Activated CD4-positive, alpha-beta T cell treated with anti-CD3 and anti-CD28 coated beads for 36 hours (primary cell): Measurements from ENCODE around the gene ISM1. TPM values are rescaled to one million over a fixed set of nuclear protein-coding genes. Genes with fewer than 3 reads are reported as not detected.
"Not testable (repeated sequence)": the region's sequence is repeated elsewhere in the genome, so short reads cannot be mapped to it uniquely, and the experiment has no call there.

Experiments used
- ATAC-seq: fragments of 200-7000 bp; cut with Tn5 transposase; one replicate; pipeline ENCODE4 v1.10.0; 2021; ENCODE audit warnings: mild to moderate bottlenecking, moderate library complexity
- CTCF ChIA-PET: fragments of 350-600 bp; sonication (Branson Sonifier 250); formaldehyde crosslinking; loops from one replicate; lab custom pipeline; 2021; ENCODE audit warnings: antibody characterized with exemption; lab: Charles Lee
- POLR2A ChIA-PET: fragments of 350-600 bp; sonication (Branson Sonifier 250); formaldehyde crosslinking; loops from one replicate; lab custom pipeline; 2021; ENCODE audit warnings: antibody characterized with exemption, inconsistent platforms; lab: Charles Lee
- DNase-seq: peaks from one replicate; pipeline ENCODE4 v3.0.0-alpha.2; 2020
- H3K27ac Mint-ChIP-seq: one replicate; pipeline ENCODE4 v1.8.0; 2021; ENCODE audit warnings: mixed read lengths
- H3K27me3 Mint-ChIP-seq: one replicate; pipeline ENCODE4 v1.8.0; 2021; ENCODE audit warnings: mixed read lengths
- H3K36me3 Mint-ChIP-seq: one replicate; pipeline ENCODE4 v1.8.0; 2021; ENCODE audit warnings: low read depth, mixed read lengths
- H3K4me1 Mint-ChIP-seq: one replicate; pipeline ENCODE4 v1.8.0; 2021; ENCODE audit warnings: mixed read lengths
- H3K4me3 Mint-ChIP-seq: one replicate; pipeline ENCODE4 v1.8.0; 2021; ENCODE audit warnings: mild to moderate bottlenecking, moderate library complexity, mixed read lengths
- H3K9me3 Mint-ChIP-seq: one replicate; pipeline ENCODE4 v1.8.0; 2021; ENCODE audit warnings: low read depth, mixed read lengths
- intact Hi-C, 2 experiments: fragments of 100-400 bp; cut with DNase I in 1 of 2; cut with micrococcal nuclease in 1 of 2; formaldehyde crosslinking; loops; one replicate each; pipeline versions ENCODE4 v1.14.2 to v1.15.1; 2022 to 2024; cut with DNase I, micrococcal nuclease
- total RNA-seq, 2 experiments: library from RNA; stranded (reverse); gene quantifications; one replicate each; pipeline ENCODE4 v1.2.3, GENCODE V29; 2021

The ISM1 gene
- total RNA-seq, 2 experiments from 2014 or later: 0.48 to 0.51 TPM

- DNase-seq (no peak), ATAC-seq (no peak)
- peaks cover 2% of the 10 kb centered on the region for H3K36me3 Mint-ChIP-seq
- CTCF ChIA-PET: interaction anchor here (1.4 kb wide), 1 partner anchor 39 kb away, joined by 4 read pairs; no protein-coding TSS in a partner anchor
- peaks cover 9% of the 10 kb centered on the region for H3K9me3 Mint-ChIP-seq
- POLR2A ChIA-PET: interaction anchor here (0.6 kb wide), 1 partner anchor 20 kb away, joined by 5 read pairs; no protein-coding TSS in a partner anchor
- peak overlapping the region; percentile 74 for H3K4me3 Mint-ChIP-seq
- intact Hi-C loops: loop anchor here (5.0 to 10.0 kb wide), 4 partner anchors 40 to 1328 kb away; partner anchors contain the start of genes ESF1 (in 1 of the 2) and SPTLC3 (in 1 of the 2)
- H3K4me1 Mint-ChIP-seq: peaks cover 17% of the 10 kb centered on the region
- peaks cover 33% of the 10 kb centered on the region for H3K27me3 Mint-ChIP-seq
- H3K27ac Mint-ChIP-seq: no peak overlapping the region
Measured at GRCh38 chr20:13222319-13222716, 1.2 kb downstream of the ISM1 start.

- Mint-ChIP-seq H3K27me3 (peaks cover 18% of the 10 kb centered on the region), H3K4me1 (peaks cover 24% of the 10 kb centered on the region), H3K4me3 (no peak overlapping the region), H3K36me3 (peaks cover 2% of the 10 kb centered on the region), H3K27ac (no peak overlapping the region), H3K9me3 (peaks cover 9% of the 10 kb centered on the region)
- intact Hi-C loops: loop anchor here (5.0 to 10.0 kb wide), 4 partner anchors 38 to 1329 kb away; partner anchors contain the start of genes ESF1 (in 1 of the 2) and SPTLC3 (in 1 of the 2)
- ATAC-seq (no peak), DNase-seq (no peak)
- POLR2A ChIA-PET: no interaction called here
- CTCF ChIA-PET: no interaction called here
Measured at GRCh38 chr20:13223736-13224520, 2.9 kb downstream of the ISM1 start.

- intact Hi-C loops: loop anchor here in 1 of 2 experiments (10.0 kb wide), 1 partner anchor 1332 kb away; no protein-coding TSS in a partner anchor
- DNase-seq: no peak
- CTCF ChIA-PET: interaction anchor here (0.8 kb wide), 1 partner anchor 18 kb away, joined by 3 read pairs; no protein-coding TSS in a partner anchor
- H3K9me3 Mint-ChIP-seq: peaks cover 9% of the 10 kb centered on the region
- peaks cover 6% of the 10 kb centered on the region for H3K27me3 Mint-ChIP-seq
- H3K27ac Mint-ChIP-seq: no peak overlapping the region
- peaks cover 37% of the 10 kb centered on the region for H3K4me1 Mint-ChIP-seq
- POLR2A ChIA-PET: no interaction called here
- no peak for ATAC-seq
- H3K4me3 Mint-ChIP-seq: no peak overlapping the region
- peaks cover 2% of the 10 kb centered on the region for H3K36me3 Mint-ChIP-seq
Measured at GRCh38 chr20:13226367-13226766, 5.3 kb downstream of the ISM1 start.

GRCh38 chr20:13228771-13229170, 7.7 kb downstream of the ISM1 start:
- ATAC-seq: no peak
- CTCF ChIA-PET: interaction anchor here (0.7 to 2.6 kb wide), 2 partner anchors 20 to 23 kb away, joined by 3 to 11 read pairs; no protein-coding TSS in a partner anchor

GRCh38 chr20:13229538-13229937, 8.5 kb downstream of the ISM1 start:
- DNase-seq: no peak
- no peaks in the 10 kb centered on the region for H3K27me3 Mint-ChIP-seq
- intact Hi-C loops: loop anchor here (1.0 to 10.0 kb wide), 2 partner anchors 8 to 1335 kb away; partner anchors contain the start of gene ISM1 (in 2 of the 2)
- peak; percentile 68 for ATAC-seq
- peaks cover 2% of the 10 kb centered on the region for H3K36me3 Mint-ChIP-seq
- peaks cover 41% of the 10 kb centered on the region for H3K4me1 Mint-ChIP-seq
- ChIA-PET CTCF (interaction anchor here (2.6 kb wide), 1 partner anchor 19 kb away, joined by 11 read pairs; no protein-coding TSS in a partner anchor), POLR2A (interaction anchor here (0.9 kb wide), 1 partner anchor 18 kb away, joined by 6 read pairs; no protein-coding TSS in a partner anchor)
- H3K9me3 Mint-ChIP-seq: peaks cover 11% of the 10 kb centered on the region
- H3K27ac Mint-ChIP-seq: peak overlapping the region; percentile 73
- H3K4me3 Mint-ChIP-seq: no peak overlapping the region

More at GRCh38 chr20:13228771-13229170, 7.7 kb downstream of the ISM1 start:
- Mint-ChIP-seq H3K4me3 (peak overlapping the region; percentile 6), H3K9me3 (peaks cover 11% of the 10 kb centered on the region), H3K36me3 (peaks cover 2% of the 10 kb centered on the region), H3K27me3 (no peaks in the 10 kb centered on the region), H3K4me1 (peaks cover 41% of the 10 kb centered on the region), H3K27ac (peak overlapping the region; percentile 73)
- intact Hi-C loops: loop anchor here (1.0 to 10.0 kb wide), 2 partner anchors 7 to 1334 kb away; partner anchors contain the start of gene ISM1 (in 2 of the 2)
- POLR2A ChIA-PET: interaction anchor here (0.9 kb wide), 1 partner anchor 19 kb away, joined by 6 read pairs; no protein-coding TSS in a partner anchor
- no peak for DNase-seq

- CTCF ChIA-PET: interaction anchor here (0.7 kb wide), 1 partner anchor 34 kb away, joined by 3 read pairs; no protein-coding TSS in a partner anchor
- Mint-ChIP-seq H3K9me3 (peaks cover 9% of the 10 kb centered on the region), H3K4me1 (peaks cover 41% of the 10 kb centered on the region), H3K27me3 (no peaks in the 10 kb centered on the region), H3K4me3 (peak overlapping the region; percentile 6), H3K36me3 (peaks cover 2% of the 10 kb centered on the region), H3K27ac (peak overlapping the region; percentile 75)
- intact Hi-C loops: loop anchor here (1.0 kb wide), 1 partner anchor 16 kb away; no protein-coding TSS in a partner anchor
- DNase-seq (peak; percentile 56), ATAC-seq (peak; percentile 79)
- POLR2A ChIA-PET: no interaction called here
Measured at GRCh38 chr20:13231031-13231752, 10.1 kb downstream of the ISM1 start.

GRCh38 chr20:13232999-13233398, 11.9 kb downstream of the ISM1 start:
- Mint-ChIP-seq H3K4me1 (peaks cover 41% of the 10 kb centered on the region), H3K27ac (no peak overlapping the region), H3K27me3 (no peaks in the 10 kb centered on the region), H3K4me3 (no peak overlapping the region), H3K9me3 (peaks cover 2% of the 10 kb centered on the region), H3K36me3 (no peaks in the 10 kb centered on the region)
- ATAC-seq (no peak), DNase-seq (no peak)
- intact Hi-C loops: no loop called here
- ChIA-PET POLR2A (no interaction called here), CTCF (interaction anchor here (1.3 kb wide), 1 partner anchor 27 kb away, joined by 3 read pairs; no protein-coding TSS in a partner anchor)

- H3K4me1 Mint-ChIP-seq: peaks cover 24% of the 10 kb centered on the region
- ChIA-PET CTCF (no interaction called here), POLR2A (no interaction called here)
- no peaks in the 10 kb centered on the region for H3K36me3 Mint-ChIP-seq
- H3K4me3 Mint-ChIP-seq: no peak overlapping the region
- H3K9me3 Mint-ChIP-seq: peaks cover 2% of the 10 kb centered on the region
- no peaks in the 10 kb centered on the region for H3K27me3 Mint-ChIP-seq
- DNase-seq (no peak), ATAC-seq (no peak)
- no peak overlapping the region for H3K27ac Mint-ChIP-seq
- intact Hi-C loops: no loop called here
Measured at GRCh38 chr20:13234961-13235360, 13.9 kb downstream of the ISM1 start.

- POLR2A ChIA-PET, H3K27ac Mint-ChIP-seq, H3K4me3 Mint-ChIP-seq, intact Hi-C loops, H3K9me3 Mint-ChIP-seq, H3K36me3 Mint-ChIP-seq, H3K27me3 Mint-ChIP-seq, DNase-seq, ATAC-seq, CTCF ChIA-PET: not testable (repeated sequence)
- peaks cover 11% of the 10 kb centered on the region for H3K4me1 Mint-ChIP-seq
Measured at GRCh38 chr20:13236360-13236759, 15.3 kb downstream of the ISM1 start.

- no peak overlapping the region for H3K27ac Mint-ChIP-seq
- CTCF ChIA-PET: no interaction called here
- H3K9me3 Mint-ChIP-seq: no peaks in the 10 kb centered on the region
- ATAC-seq (no peak), DNase-seq (no peak)
- POLR2A ChIA-PET: no interaction called here
- intact Hi-C loops: no loop called here
- H3K4me1 Mint-ChIP-seq: peaks cover 4% of the 10 kb centered on the region
- no peaks in the 10 kb centered on the region for H3K36me3 Mint-ChIP-seq
- no peak overlapping the region for H3K4me3 Mint-ChIP-seq
- H3K27me3 Mint-ChIP-seq: no peaks in the 10 kb centered on the region
Measured at GRCh38 chr20:13236990-13237720, 16.1 kb downstream of the ISM1 start.
